Prostate gland (tissue), 2 donors: ENCODE measurements around the gene ADCY6. TPM values are rescaled to one million over a fixed set of nuclear protein-coding genes. Genes with fewer than 3 reads are reported as not detected.

ENCODE experiments used
- DNase-seq: peaks from one replicate; pipeline ENCODE4 v3.0.0-alpha.2; 2019; ENCODE audit warnings: low spot score
- H3K27ac ChIP-seq, 2 donors: fragments of 200-600 bp; sonication (generic); 2 replicates each; pipeline ENCODE4 v1.5.1; 2017 to 2019
- H3K27me3 ChIP-seq: fragments of 200-600 bp; sonication (generic); replicated peaks from 2 replicates; pipeline ENCODE4 v1.5.1; 2019; ENCODE audit not compliant: insufficient read depth
- H3K36me3 ChIP-seq, 2 donors: fragments of 200-600 bp; sonication (generic); 1 replicate in 1 of 2; 2 replicates in 1 of 2; pipeline versions ENCODE4 v1.5.1 to v1.8.1; 2017 to 2019
- H3K4me1 ChIP-seq: fragments of 200-600 bp; sonication (generic); replicated peaks from 2 replicates; pipeline ENCODE4 v1.5.1; 2019
- H3K4me3 ChIP-seq, 2 donors: fragments of 200-600 bp; sonication (generic); 2 replicates each; pipeline ENCODE4 v1.5.1; 2017 to 2019
- H3K9me3 ChIP-seq: fragments of 200-600 bp; sonication (generic); 2 replicates; pipeline ENCODE4 v1.5.1; 2017
- CTCF ChIP-seq, 4 experiments: fragments of 200-600 bp in 2 of 4; fragments of 450-650 bp in 2 of 4; sonication (generic) in 2 of 4; IDR thresholded peaks; 1 replicate in 3 of 4; 2 replicates in 1 of 4; pipeline ENCODE4 v1.5.1; 2016 to 2019; ENCODE audit warnings: antibody characterized with exemption in 4 of 4, mild to moderate bottlenecking in 2 of 4, moderate library complexity in 2 of 4
- POLR2A ChIP-seq: fragments of 450-650 bp; IDR thresholded peaks from one replicate; pipeline ENCODE4 v1.6.1; 2016; ENCODE audit warnings: antibody characterized with exemption, mild to moderate bottlenecking
- POLR2AphosphoS5 ChIP-seq: sonication (generic); formaldehyde crosslinking; IDR thresholded peaks from one replicate; pipeline ENCODE4 v1.6.1; 2017; ENCODE audit warnings: antibody characterized with exemption
- WGBS: methylation state at CpG from one replicate; pipeline ENCODE4 v1.1.5; 2018; 5-methylcytosine and 5-hydroxymethylcytosine counted together
- intact Hi-C: fragments of 100-400 bp; cut with DNase I; formaldehyde crosslinking; loops from one replicate; pipeline ENCODE4 v1.14.2; 2022
- total RNA-seq, 2 donors: library from RNA; depleted of rRNA; stranded (reverse); fragments of >200 nt; gene quantifications; one replicate each; pipeline ENCODE4 v1.1.0, GENCODE V29; 2016

ADCY6 gene
- total RNA-seq, 2 donors from 2014 or later, result 35.3 to 73.5 TPM

- no peak overlapping the region for H3K27ac ChIP-seq
- no peaks in the 10 kb centered on the region for H3K27me3 ChIP-seq
- peaks cover 2% of the 10 kb centered on the region for H3K4me1 ChIP-seq
- no peaks in the 10 kb centered on the region for H3K36me3 ChIP-seq
- no peak for TF ChIP-seq POLR2A
- H3K4me3 ChIP-seq, result no peak overlapping the region
- no peak for DNase-seq
- no peaks in the 10 kb centered on the region for H3K9me3 ChIP-seq
- 66% methylated on average over 5 of the region's 5 CpGs for WGBS
- intact Hi-C loops, result no loop called here
These were observed 22.7 kb upstream of the ADCY6 start for GRCh38 chr12:48811437-48812090.

- WGBS, result 46% methylated on average over 5 of the region's 5 CpGs
- TF ChIP-seq POLR2A (no peak), CTCF (IDR thresholded peaks at IDR 0.05) (no peak), POLR2AphosphoS5 (no peak)
- Histone ChIP-seq H3K4me3 (no peak overlapping the region), H3K4me1 (peaks cover 2% of the 10 kb centered on the region), H3K36me3 (no peaks in the 10 kb centered on the region), H3K27me3 (no peaks in the 10 kb centered on the region), H3K27ac (no peak overlapping the region), H3K9me3 (no peaks in the 10 kb centered on the region)
- DNase-seq, result no peak
- intact Hi-C loops, result no loop called here
These were observed 22.1 kb upstream of the ADCY6 start for GRCh38 chr12:48810903-48811431.

GRCh38 chr12:48807981-48808380, 19.1 kb upstream of the ADCY6 start:
- no peak overlapping the region for H3K4me3 ChIP-seq
- H3K27ac ChIP-seq, result no peak overlapping the region
- H3K9me3 ChIP-seq, result no peaks in the 10 kb centered on the region
- H3K4me1 ChIP-seq, result no peaks in the 10 kb centered on the region
- H3K36me3 ChIP-seq, result no peaks in the 10 kb centered on the region
- no peaks in the 10 kb centered on the region for H3K27me3 ChIP-seq
- TF ChIP-seq POLR2A (no peak), POLR2AphosphoS5 (no peak), CTCF (IDR thresholded peaks at IDR 0.05) (no peak)
- 90% methylated on average over 3 of the region's 3 CpGs for WGBS
- DNase-seq, result no peak
- intact Hi-C loops, result no loop called here

GRCh38 chr12:48803675-48804074, 14.8 kb upstream of the ADCY6 start:
- intact Hi-C loops, result no loop called here
- no peaks in the 10 kb centered on the region for H3K36me3 ChIP-seq
- H3K27me3 ChIP-seq, result no peaks in the 10 kb centered on the region
- 29% methylated on average over 1 of the region's 1 CpG for WGBS
- no peak for DNase-seq
- no peak overlapping the region for H3K4me3 ChIP-seq
- H3K9me3 ChIP-seq, result no peaks in the 10 kb centered on the region
- no peaks in the 10 kb centered on the region for H3K4me1 ChIP-seq
- TF ChIP-seq POLR2AphosphoS5, result no peak
- TF ChIP-seq POLR2A, result no peak
- TF ChIP-seq CTCF (IDR thresholded peaks at IDR 0.05), result no peak
- H3K27ac ChIP-seq, result no peak overlapping the region

- WGBS, result 82% methylated on average over 14 of the region's 14 CpGs
- H3K27me3 ChIP-seq, result no peaks in the 10 kb centered on the region
- no peaks in the 10 kb centered on the region for H3K4me1 ChIP-seq
- intact Hi-C loops, result no loop called here
- TF ChIP-seq POLR2A (no peak), CTCF (IDR thresholded peaks at IDR 0.05) (no peak), POLR2AphosphoS5 (no peak)
- no peak for DNase-seq
- H3K9me3 ChIP-seq, result no peaks in the 10 kb centered on the region
- H3K36me3 ChIP-seq, result no peaks in the 10 kb centered on the region
- no peak overlapping the region for H3K4me3 ChIP-seq
- no peak overlapping the region for H3K27ac ChIP-seq
These were observed 12.1 kb upstream of the ADCY6 start for GRCh38 chr12:48800971-48801370.
